NT2/D1 (cell line): ENCODE measurements around the gene SLX4IP.

Experiments used
- DNase-seq: peaks from one replicate; pipeline ENCODE4 v3.0.0-alpha.2; 2011; ENCODE audit warnings: low read depth, low spot score
- H3K27me3 ChIP-seq: 2 replicates; pipeline ENCODE4 v1.6.0; 2011; ENCODE audit warnings: mild to moderate bottlenecking; ENCODE audit not compliant: insufficient read length, insufficient read depth
- H3K36me3 ChIP-seq: 2 replicates; pipeline ENCODE4 v1.6.1; 2011; ENCODE audit warnings: mild to moderate bottlenecking, low read length, mixed read lengths; ENCODE audit not compliant: insufficient read depth, insufficient read length
- H3K4me1 ChIP-seq: 2 replicates; pipeline ENCODE4 v1.5.1; 2011; ENCODE audit not compliant: insufficient read depth, insufficient read length
- H3K4me3 ChIP-seq: 2 replicates; pipeline ENCODE4 v1.5.1; 2011; ENCODE audit warnings: low read depth; ENCODE audit not compliant: insufficient read length
- H3K9ac ChIP-seq: 2 replicates; pipeline ENCODE4 v1.6.0; 2011; ENCODE audit warnings: low read depth; ENCODE audit not compliant: insufficient read length
- H3K9me3 ChIP-seq: 2 replicates; pipeline ENCODE4 v1.5.1; 2011; ENCODE audit warnings: mild to moderate bottlenecking, low read length; ENCODE audit not compliant: insufficient read depth
- SUZ12 ChIP-seq: IDR thresholded peaks from 2 replicates; pipeline ENCODE4 v1.6.1; 2011; ENCODE audit not compliant: insufficient read length, insufficient read depth; ENCODE audit errors: extremely low read depth
- YY1 ChIP-seq: IDR thresholded peaks from 2 replicates; pipeline ENCODE4 v1.6.1; 2011; ENCODE audit not compliant: insufficient read length, insufficient read depth
- ZNF274 ChIP-seq: IDR thresholded peaks from 2 replicates; pipeline ENCODE4 v1.6.1; 2011; ENCODE audit warnings: mild to moderate bottlenecking, low read depth, low read length

The SLX4IP gene

GRCh38 chr20:10508060-10508459, 73.0 kb downstream of the SLX4IP start:
- Histone ChIP-seq H3K36me3 (no peaks in the 10 kb centered on the region), H3K27me3 (no peaks in the 10 kb centered on the region), H3K4me3 (no peak overlapping the region), H3K9ac (no peak overlapping the region), H3K4me1 (no peaks in the 10 kb centered on the region), H3K9me3 (no peaks in the 10 kb centered on the region)
- DNase-seq: no peak
- no peak for TF ChIP-seq ZNF274
- no peak for TF ChIP-seq YY1
- TF ChIP-seq SUZ12: no peak

- Histone ChIP-seq H3K4me1 (no peaks in the 10 kb centered on the region), H3K27me3 (no peaks in the 10 kb centered on the region), H3K9me3 (no peaks in the 10 kb centered on the region), H3K4me3 (no peak overlapping the region), H3K9ac (no peak overlapping the region), H3K36me3 (no peaks in the 10 kb centered on the region)
- no peak for DNase-seq
- TF ChIP-seq ZNF274: no peak
- no peak for TF ChIP-seq SUZ12
- no peak for TF ChIP-seq YY1
Measured at GRCh38 chr20:10508468-10509251, 73.6 kb downstream of the SLX4IP start.

GRCh38 chr20:10509376-10509775, 74.3 kb downstream of the SLX4IP start:
- no peak for DNase-seq
- Histone ChIP-seq H3K4me3 (no peak overlapping the region), H3K36me3 (no peaks in the 10 kb centered on the region), H3K27me3 (no peaks in the 10 kb centered on the region), H3K4me1 (no peaks in the 10 kb centered on the region), H3K9ac (no peak overlapping the region), H3K9me3 (no peaks in the 10 kb centered on the region)
- TF ChIP-seq SUZ12 (no peak), ZNF274 (no peak), YY1 (no peak)

- no peak for TF ChIP-seq ZNF274
- TF ChIP-seq SUZ12: no peak
- TF ChIP-seq YY1: no peak
- Histone ChIP-seq H3K4me1 (no peaks in the 10 kb centered on the region), H3K27me3 (no peaks in the 10 kb centered on the region), H3K36me3 (no peaks in the 10 kb centered on the region), H3K4me3 (no peak overlapping the region), H3K9ac (no peak overlapping the region), H3K9me3 (no peaks in the 10 kb centered on the region)
- no peak for DNase-seq
Measured at GRCh38 chr20:10510216-10510615, 75.1 kb downstream of the SLX4IP start.

- no peak for TF ChIP-seq ZNF274
- TF ChIP-seq YY1: no peak
- TF ChIP-seq SUZ12: no peak
- H3K9me3 ChIP-seq: no peaks in the 10 kb centered on the region
- H3K36me3 ChIP-seq: no peaks in the 10 kb centered on the region
- H3K9ac ChIP-seq: no peak overlapping the region
- no peaks in the 10 kb centered on the region for H3K4me1 ChIP-seq
- no peaks in the 10 kb centered on the region for H3K27me3 ChIP-seq
- DNase-seq: no peak
- no peak overlapping the region for H3K4me3 ChIP-seq
Measured at GRCh38 chr20:10511170-10511508, 76.0 kb downstream of the SLX4IP start.

DNA sequence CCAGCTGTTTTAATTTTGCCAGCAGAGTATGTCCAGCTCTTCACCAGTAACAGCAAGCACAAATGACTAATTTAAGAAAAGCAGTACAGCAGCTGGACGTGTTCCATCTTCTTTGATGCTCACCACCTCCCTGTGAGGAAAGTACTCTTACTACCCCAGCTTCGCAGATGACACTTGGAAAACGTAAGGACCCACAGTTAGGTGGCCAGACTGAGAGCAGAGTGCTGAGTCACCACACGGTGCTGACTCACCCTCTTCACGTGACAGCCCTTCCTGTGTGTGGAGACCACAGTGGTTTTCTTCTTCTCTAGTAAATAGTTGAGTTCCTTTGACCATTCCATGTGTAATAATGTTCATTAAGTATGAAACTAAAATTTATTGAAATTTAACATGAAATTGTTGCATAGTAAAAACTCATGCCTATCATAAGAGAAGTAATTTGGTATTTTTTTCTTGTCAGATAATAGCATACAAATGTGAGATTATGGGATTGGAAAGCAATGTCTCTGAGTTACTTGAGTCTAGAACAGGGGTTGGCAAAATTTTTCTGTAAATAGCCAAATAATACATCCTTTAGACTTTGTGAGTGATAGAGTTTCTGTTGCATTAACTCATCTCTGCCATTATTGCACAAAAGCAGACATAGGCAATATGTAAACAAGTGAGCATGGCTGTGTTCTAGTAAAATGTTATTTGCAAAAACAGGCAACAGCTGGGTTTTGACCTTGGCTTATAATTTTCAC, 76.6 kb downstream of the SLX4IP start:
- H3K9ac ChIP-seq: no peak overlapping the region
- H3K4me1 ChIP-seq: no peaks in the 10 kb centered on the region
- no peaks in the 10 kb centered on the region for H3K27me3 ChIP-seq
- no peaks in the 10 kb centered on the region for H3K9me3 ChIP-seq
- no peaks in the 10 kb centered on the region for H3K36me3 ChIP-seq
- no peak overlapping the region for H3K4me3 ChIP-seq
- peak; percentile 44 for DNase-seq
- TF ChIP-seq SUZ12: no peak
- no peak for TF ChIP-seq YY1
- no peak for TF ChIP-seq ZNF274

GRCh38 chr20:10513061-10513460, 78.0 kb downstream of the SLX4IP start:
- H3K27me3 ChIP-seq: no peaks in the 10 kb centered on the region
- no peaks in the 10 kb centered on the region for H3K4me1 ChIP-seq
- no peaks in the 10 kb centered on the region for H3K36me3 ChIP-seq
- H3K9me3 ChIP-seq: no peaks in the 10 kb centered on the region
- H3K9ac ChIP-seq: no peak overlapping the region
- no peak overlapping the region for H3K4me3 ChIP-seq
- TF ChIP-seq YY1: no peak
- no peak for TF ChIP-seq ZNF274
- TF ChIP-seq SUZ12: no peak
- DNase-seq: no peak
